RWPE1 (cell line): ENCODE results near the gene PRF1.
"Not testable (repeated sequence)": the region's sequence is repeated elsewhere in the genome, so short reads cannot be mapped to it uniquely, and the experiment has no call there.

Experiments
- CTCF ChIA-PET: fragments of 350-600 bp; sonication (Branson Sonifier 250); formaldehyde crosslinking; extraction: SDS; loops from one replicate; lab custom pipeline; 2021; lab: Yijun Ruan, JAX
- POLR2A ChIA-PET: fragments of 400-600 bp; formaldehyde crosslinking; extraction: SDS; loops from one replicate; lab custom pipeline; 2020; ENCODE audit warnings: antibody characterized with exemption; ENCODE audit not compliant: low non-redundant PET; lab: Yijun Ruan, JAX
- DNase-seq: peaks from one replicate; pipeline ENCODE4 v3.0.0; 2012; ENCODE audit warnings: low spot score
- H3K27ac ChIP-seq: fragments of 450-650 bp; 2 replicates; pipeline ENCODE4 v1.5.1; 2017
- TF ChIP-seq, protein P1 (sequence below): fragments of 450-650 bp; conservative IDR thresholded peaks from 2 replicates; pipeline ENCODE4 v1.5.1; 2017; ENCODE audit warnings: low read depth, mild to moderate bottlenecking

Gene PRF1

DNA sequence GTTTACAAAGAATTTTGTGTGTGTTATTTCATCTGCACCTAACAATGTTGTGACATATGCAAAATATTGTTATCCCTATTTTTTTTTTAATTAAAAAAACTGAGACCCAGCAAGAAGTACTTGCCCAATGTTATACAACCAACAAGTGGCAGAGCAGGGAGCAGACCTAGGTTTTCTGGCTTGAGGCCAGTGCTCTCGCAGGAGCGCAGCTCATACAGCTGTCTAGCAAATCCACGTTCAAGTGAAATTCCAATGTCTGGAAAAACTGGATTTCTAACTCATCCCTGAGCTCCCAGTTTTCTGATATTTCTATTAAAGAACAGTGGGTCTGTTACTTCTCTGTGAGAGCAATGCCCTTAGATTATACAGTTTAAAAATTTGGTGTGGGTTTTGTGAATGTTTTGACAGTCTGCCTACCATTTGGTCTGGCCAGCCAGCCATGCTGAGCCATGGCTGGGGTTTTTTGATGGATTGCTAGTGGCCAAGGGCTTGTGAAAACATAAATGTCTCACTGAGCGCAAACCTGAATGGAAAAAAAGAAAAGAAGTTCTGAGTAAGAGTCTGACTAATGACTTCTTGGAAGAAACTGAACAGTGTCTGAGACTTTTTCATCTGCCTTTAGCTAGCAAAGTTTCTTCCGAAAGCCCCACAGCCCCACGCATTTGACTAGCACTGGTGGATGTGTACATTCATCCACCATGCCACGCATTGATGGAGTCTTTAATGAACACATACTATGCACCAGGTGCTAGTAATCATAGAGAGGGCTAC lies 15.4 kb upstream of the PRF1 start:
- TF ChIP-seq, protein P1, sequence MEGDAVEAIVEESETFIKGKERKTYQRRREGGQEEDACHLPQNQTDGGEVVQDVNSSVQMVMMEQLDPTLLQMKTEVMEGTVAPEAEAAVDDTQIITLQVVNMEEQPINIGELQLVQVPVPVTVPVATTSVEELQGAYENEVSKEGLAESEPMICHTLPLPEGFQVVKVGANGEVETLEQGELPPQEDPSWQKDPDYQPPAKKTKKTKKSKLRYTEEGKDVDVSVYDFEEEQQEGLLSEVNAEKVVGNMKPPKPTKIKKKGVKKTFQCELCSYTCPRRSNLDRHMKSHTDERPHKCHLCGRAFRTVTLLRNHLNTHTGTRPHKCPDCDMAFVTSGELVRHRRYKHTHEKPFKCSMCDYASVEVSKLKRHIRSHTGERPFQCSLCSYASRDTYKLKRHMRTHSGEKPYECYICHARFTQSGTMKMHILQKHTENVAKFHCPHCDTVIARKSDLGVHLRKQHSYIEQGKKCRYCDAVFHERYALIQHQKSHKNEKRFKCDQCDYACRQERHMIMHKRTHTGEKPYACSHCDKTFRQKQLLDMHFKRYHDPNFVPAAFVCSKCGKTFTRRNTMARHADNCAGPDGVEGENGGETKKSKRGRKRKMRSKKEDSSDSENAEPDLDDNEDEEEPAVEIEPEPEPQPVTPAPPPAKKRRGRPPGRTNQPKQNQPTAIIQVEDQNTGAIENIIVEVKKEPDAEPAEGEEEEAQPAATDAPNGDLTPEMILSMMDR = no peak
- no peak for DNase-seq
- ChIA-PET CTCF (interaction anchor here (0.7 kb wide), 1 partner anchor 9 kb away, joined by 4 read pairs; no protein-coding TSS in a partner anchor), POLR2A (no interaction called here)
- H3K27ac ChIP-seq = no peak overlapping the region

DNA sequence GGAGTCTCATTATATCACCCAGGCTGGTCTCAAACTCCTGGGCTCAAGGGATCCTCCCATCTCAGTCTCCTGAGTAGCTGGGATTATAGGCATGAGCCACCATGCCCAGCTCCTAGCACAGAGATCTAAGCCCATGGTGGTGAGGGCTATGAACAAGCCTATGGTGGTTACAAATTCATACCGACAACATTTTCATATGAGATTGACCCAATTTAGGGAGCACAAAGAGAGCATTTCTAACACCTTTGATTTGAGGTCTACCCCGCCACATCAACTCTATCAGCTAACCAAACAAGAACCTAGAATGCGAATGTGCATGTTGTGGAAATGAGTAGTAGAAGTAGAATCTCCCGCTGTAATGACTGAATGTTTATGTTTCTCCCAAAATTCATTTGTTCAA lies 14.2 kb upstream of the PRF1 start:
- ChIA-PET CTCF (interaction anchor here (0.6 kb wide), 1 partner anchor 262 kb away, joined by 5 read pairs; no protein-coding TSS in a partner anchor), POLR2A (no interaction called here)
- no peak for DNase-seq
- TF ChIP-seq, protein P1 = no peak
- no peak overlapping the region for H3K27ac ChIP-seq

DNA sequence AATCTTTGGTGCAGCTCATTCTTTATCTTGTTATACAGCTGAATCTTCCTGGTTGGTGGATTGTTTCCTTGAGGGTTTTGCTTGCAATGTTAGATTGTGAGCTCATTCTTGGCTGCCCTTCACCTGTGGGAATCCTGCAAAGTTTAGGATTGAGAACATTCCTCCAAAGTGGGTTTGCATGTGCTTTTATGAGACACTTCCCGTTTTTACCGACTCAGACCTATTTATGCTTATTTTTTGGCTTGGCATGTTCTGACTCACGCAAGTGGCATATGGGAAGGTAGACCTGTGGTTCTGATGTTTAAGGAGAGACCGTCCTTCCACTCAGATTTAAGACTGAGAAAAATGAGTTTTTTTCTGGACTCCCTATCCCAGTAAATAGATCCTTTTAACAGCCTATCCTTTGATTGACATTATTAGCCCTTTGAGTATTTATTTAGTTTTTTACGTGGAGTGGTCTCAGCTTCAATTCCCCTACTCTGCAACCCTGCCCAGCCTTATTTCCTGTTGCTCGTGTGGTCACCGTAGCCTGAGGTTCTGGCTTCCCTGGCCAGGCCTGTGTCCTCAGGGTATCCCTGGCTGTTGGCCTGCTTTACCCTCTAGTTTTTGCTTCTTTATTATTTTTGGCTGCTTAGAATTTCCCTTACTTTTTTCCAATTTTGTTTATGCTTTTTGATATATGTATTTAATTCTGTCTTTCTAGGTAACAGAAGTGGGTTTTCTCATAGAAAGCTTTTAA lies 13.4 kb upstream of the PRF1 start:
- H3K27ac ChIP-seq = peak overlapping the region; percentile 55; the same call in 1 of the 2 replicates
- CTCF ChIA-PET = interaction anchor here (0.6 kb wide), 2 partner anchors 29 to 262 kb away, joined by 4 to 5 read pairs; no protein-coding TSS in a partner anchor
- POLR2A ChIA-PET = interaction anchor here (0.6 kb wide), 1 partner anchor 602 kb away, joined by 3 read pairs; no protein-coding TSS in a partner anchor
- DNase-seq = no peak
- TF ChIP-seq, protein P1 = no peak

DNA sequence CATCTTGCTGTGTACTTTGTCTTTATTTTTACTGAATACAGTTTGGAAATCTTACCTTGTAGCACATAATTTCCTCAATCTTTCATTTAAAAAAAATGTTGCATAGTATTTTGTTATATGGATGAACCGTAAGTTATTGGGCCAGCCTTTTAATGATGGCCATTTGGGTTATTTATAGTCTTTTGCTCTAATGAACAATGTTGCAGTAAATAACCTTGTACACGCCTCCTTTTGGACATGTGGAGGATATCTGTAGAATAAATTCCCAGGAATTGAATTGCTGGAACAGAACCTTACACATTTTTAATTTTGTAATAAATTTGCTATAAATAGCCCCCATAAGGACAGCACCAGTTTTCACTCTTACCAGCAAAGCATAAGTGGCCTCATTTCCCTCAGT lies 12.7 kb upstream of the PRF1 start:
- TF ChIP-seq, protein P1 = no peak
- CTCF ChIA-PET = no interaction called here
- no peak for DNase-seq
- POLR2A ChIA-PET = no interaction called here
- no peak overlapping the region for H3K27ac ChIP-seq

DNA sequence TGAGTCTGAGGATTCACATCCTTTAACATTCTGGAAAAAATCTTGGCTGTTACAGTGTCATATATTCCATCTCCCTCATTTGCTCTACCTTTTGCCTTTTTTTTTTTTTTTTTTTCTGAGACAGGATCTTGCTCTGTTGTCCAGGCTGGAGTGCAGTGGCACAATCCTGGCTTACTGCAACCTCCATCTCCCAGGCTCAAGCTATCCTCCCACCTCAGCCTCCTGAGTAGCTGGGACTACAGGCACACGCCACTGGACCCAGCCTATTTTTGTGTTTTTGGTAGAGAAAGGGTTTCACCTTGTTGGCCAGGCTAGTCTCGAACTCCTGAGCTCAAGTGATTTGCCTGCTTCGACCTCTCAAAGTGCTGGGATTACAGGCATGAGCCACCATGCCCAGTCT lies 11.8 kb upstream of the PRF1 start:
- DNase-seq, CTCF ChIA-PET, POLR2A ChIA-PET, H3K27ac ChIP-seq: not testable (repeated sequence)

DNA sequence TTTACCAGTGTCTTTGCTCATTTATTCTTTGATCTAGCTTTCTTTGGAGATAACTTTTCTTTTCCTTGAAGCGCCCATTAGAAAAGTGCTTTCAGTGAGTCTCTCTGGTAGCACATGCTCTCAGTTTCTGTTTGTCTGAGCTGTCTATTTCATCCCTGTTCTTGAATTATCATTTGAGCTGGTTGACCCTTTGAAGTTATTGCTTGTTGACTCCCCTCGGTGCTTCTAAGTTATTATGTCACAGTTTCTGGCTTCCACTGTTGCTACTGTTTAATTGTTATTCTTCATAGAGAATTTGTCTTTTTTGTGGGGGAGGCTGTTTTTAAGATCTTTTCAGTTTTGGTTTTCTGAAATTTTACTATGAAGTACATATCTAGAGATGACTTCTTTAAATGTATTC lies 11.4 kb upstream of the PRF1 start:
- TF ChIP-seq, protein P1 = no peak
- ChIA-PET CTCF (no interaction called here), POLR2A (no interaction called here)
- no peak overlapping the region for H3K27ac ChIP-seq
- DNase-seq = no peak
